OCI-LY1 (cell line): Measurements from ENCODE around the gene LYPLA2.

ENCODE experiments used
- CTCF ChIP-seq: fragments of 200-600 bp; sonication (generic), shearing (Covaris generic); IDR thresholded peaks from 2 replicates; pipeline ENCODE4 v1.5.1; 2017; ENCODE audit warnings: mild to moderate bottlenecking, antibody characterized with exemption, low read length, moderate library complexity, mixed read lengths
- EZH2 ChIP-seq: fragments of 200-600 bp; sonication (generic), shearing (Covaris generic); IDR thresholded peaks from 2 replicates; pipeline ENCODE4 v1.8.0; 2017; ENCODE audit warnings: borderline replicate concordance, mixed run types, mild to moderate bottlenecking, antibody characterized with exemption, low read length, moderate library complexity, mixed read lengths

GRCh38 chr1:23743287-23744152, 47.4 kb upstream of the LYPLA2 start, which contains the start of gene ELOA:
- TF ChIP-seq CTCF (no peak), EZH2 (no peak)
